Lower leg skin (tissue), 4 donors: ENCODE results near the gene PLCG2. TPM values are rescaled to one million over a fixed set of nuclear protein-coding genes. Genes with fewer than 3 reads are reported as not detected.
"Not testable (repeated sequence)": the region's sequence is repeated elsewhere in the genome, so short reads cannot be mapped to it uniquely, and the experiment has no call there.

ENCODE experiments used
- DNase-seq, 2 donors: peaks; one replicate each; pipeline ENCODE4 v3.0.0-alpha.2; 2019; ENCODE audit warnings: low spot score in 2 of 2
- H3K4me3 ChIP-seq: fragments of 200-600 bp; sonication (generic); 2 replicates; pipeline ENCODE4 v1.5.1; 2017; ENCODE audit warnings: mild to moderate bottlenecking, low read depth; ENCODE audit not compliant: poor library complexity, severe bottlenecking
- POLR2A ChIP-seq, 2 donors: fragments of 450-650 bp; IDR thresholded peaks; one replicate each; pipeline ENCODE4 v1.6.1; 2016 to 2017; ENCODE audit warnings: antibody characterized with exemption in 2 of 2, mild to moderate bottlenecking in 1 of 2, moderate library complexity in 1 of 2
- WGBS, 2 donors: methylation state at CpG; one replicate each; pipeline ENCODE4 v1.1.5; 2018; 5-methylcytosine and 5-hydroxymethylcytosine counted together
- intact Hi-C: fragments of 100-400 bp; cut with DNase I; formaldehyde crosslinking; loops from one replicate; pipeline ENCODE4 v1.15.0; 2023; ENCODE audit warnings: low total_unique reads
- total RNA-seq, 4 donors: library from RNA; depleted of rRNA; stranded (reverse); fragments of >200 nt; gene quantifications; one replicate each; pipeline ENCODE4 v1.1.0, GENCODE V29; 2016
- TF ChIP-seq, protein P1 (sequence below), 3 donors: fragments of 450-650 bp; IDR thresholded peaks; one replicate each; pipeline ENCODE4 v1.5.1; 2016; ENCODE audit warnings: antibody characterized with exemption in 3 of 3, mild to moderate bottlenecking in 3 of 3, moderate library complexity in 2 of 3

PLCG2 gene
- total RNA-seq, 4 donors from 2014 or later: 7.0 to 14.1 (median 10.2) TPM

DNA sequence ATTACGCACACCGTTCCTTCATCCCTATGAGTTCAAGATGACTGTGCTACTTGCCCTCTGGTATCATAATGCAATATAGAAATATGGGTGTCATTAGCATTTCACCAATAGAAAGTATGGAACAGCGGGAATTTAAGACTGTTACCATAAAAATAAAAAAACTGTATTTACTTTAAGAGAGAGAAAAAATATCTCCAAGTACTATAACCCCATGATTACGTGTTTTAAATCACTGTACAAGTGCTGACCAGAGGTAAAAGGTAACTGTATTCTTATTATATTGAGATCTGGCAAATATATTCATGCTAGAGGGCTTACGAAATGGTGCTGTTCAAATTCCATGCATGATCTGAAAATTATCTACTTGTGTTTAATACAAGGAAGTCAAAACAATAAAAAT lies 226.9 kb downstream of the PLCG2 start:
- WGBS, 2 donors: 88 to 92% methylated on average over 5 of the region's 5 CpGs
- no peak overlapping the region for H3K4me3 ChIP-seq
- TF ChIP-seq, protein P1, sequence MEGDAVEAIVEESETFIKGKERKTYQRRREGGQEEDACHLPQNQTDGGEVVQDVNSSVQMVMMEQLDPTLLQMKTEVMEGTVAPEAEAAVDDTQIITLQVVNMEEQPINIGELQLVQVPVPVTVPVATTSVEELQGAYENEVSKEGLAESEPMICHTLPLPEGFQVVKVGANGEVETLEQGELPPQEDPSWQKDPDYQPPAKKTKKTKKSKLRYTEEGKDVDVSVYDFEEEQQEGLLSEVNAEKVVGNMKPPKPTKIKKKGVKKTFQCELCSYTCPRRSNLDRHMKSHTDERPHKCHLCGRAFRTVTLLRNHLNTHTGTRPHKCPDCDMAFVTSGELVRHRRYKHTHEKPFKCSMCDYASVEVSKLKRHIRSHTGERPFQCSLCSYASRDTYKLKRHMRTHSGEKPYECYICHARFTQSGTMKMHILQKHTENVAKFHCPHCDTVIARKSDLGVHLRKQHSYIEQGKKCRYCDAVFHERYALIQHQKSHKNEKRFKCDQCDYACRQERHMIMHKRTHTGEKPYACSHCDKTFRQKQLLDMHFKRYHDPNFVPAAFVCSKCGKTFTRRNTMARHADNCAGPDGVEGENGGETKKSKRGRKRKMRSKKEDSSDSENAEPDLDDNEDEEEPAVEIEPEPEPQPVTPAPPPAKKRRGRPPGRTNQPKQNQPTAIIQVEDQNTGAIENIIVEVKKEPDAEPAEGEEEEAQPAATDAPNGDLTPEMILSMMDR (IDR thresholded peaks at IDR 0.05): no peak
- no peak for TF ChIP-seq POLR2A (IDR thresholded peaks at IDR 0.05)
- DNase-seq: no peak
- intact Hi-C loops: no loop called here

DNA sequence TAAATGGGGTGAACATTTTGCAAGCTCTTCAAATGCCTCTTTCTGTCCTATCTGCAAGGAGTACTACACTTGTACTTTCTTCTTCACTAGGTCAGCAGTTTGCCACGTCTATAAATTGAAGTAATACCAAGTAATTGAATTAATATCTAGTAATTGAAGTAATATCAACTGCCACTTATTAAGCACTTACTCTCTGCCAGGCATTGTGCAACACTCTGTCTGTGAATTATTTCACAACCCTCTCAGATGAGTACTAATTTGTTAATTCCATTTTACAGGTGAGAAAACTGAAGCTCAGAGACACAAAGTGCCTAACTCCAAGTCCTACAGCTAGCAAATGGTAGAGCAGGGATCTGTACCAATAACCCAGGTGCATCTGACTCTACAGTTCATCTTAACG lies 228.1 kb downstream of the PLCG2 start:
- intact Hi-C loops: no loop called here
- DNase-seq: no peak
- WGBS, 2 donors: 56 to 70% methylated on average over 2 of the region's 2 CpGs
- TF ChIP-seq POLR2A (IDR thresholded peaks at IDR 0.05): no peak
- TF ChIP-seq, protein P1 (IDR thresholded peaks at IDR 0.05): no peak
- H3K4me3 ChIP-seq: no peak overlapping the region

DNA sequence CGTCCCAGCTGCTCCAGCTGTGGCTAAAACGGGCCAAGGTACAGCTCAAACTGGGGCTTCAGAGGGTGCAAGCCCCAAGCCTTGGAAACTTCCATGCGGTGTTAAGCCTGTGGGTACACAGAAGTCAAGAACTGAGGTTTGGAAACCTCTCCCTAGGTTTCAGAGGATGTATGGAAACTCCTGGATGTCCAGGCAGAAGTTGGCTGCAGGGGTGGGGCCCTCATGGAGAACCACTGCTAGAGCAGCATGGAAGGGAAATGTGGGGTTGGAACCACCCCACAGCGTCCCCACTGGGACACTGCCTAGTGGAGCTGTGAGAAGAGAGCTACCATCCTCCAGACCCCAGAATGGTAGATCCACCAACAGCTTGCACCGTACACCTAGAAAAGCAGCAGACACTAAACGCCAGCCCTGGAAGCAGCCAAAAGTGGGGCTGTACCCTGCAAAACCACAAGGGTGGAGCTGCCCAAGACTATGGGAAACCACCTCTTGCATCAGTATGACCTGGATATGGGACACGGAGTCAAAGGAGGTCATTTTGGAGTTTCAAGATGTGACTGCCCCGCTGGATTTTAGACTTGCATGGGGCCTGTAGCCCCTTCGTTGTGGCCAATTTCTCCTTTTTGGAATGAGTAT lies 230.0 kb downstream of the PLCG2 start:
- no peak for TF ChIP-seq POLR2A (IDR thresholded peaks at IDR 0.05)
- TF ChIP-seq, protein P1 (IDR thresholded peaks at IDR 0.05): no peak
- no peak for DNase-seq
- WGBS, 2 donors: 91 to 94% methylated on average over 9 of the region's 9 CpGs
- no peak overlapping the region for H3K4me3 ChIP-seq
- intact Hi-C loops: no loop called here

DNA sequence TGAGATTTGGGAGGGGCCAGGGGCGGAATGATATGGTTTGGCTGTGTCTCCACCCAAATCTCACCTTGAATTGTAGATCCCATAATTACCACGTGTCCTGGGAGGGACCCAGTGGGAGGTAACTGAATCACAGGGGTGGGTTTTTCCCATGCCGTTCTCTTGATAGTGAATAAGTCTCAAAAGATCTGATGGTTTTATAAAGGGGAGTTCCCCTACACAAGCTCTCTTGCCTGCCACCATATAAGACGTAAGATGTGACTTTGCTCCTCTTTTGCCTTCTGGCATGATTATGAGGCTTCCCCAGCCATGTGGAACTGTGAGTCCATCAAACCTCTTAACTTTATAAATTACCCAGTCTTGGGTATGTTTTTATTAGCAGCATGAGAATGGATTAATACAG lies 230.7 kb downstream of the PLCG2 start:
- WGBS, 2 donors: 76% methylated on average over 4 of the region's 4 CpGs
- intact Hi-C loops, H3K4me3 ChIP-seq, DNase-seq: not testable (repeated sequence)

DNA sequence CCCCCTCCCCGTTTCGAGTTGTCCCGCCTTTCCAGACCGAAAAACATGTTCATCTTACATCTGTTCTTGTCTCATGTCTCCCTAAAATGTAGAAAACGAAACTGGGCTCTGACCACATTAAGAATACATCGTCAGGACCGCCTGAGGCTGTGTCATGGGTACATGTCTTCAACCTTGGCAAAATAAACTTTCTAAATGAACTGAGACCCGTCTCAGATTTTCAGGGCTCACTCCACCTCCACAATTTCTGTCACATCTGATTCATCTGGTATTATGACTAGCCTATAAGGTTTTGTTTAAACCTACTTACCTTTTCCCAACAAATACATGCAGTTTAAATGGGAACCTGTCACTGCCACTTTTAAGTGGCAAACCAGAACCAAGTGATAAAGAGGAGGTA lies 231.6 kb downstream of the PLCG2 start:
- 59 to 67% methylated on average over 8 of the region's 8 CpGs for WGBS, 2 donors
- intact Hi-C loops: no loop called here
- no peak for TF ChIP-seq POLR2A (IDR thresholded peaks at IDR 0.05)
- DNase-seq: no peak
- H3K4me3 ChIP-seq: peak overlapping the region; percentile 28

DNA sequence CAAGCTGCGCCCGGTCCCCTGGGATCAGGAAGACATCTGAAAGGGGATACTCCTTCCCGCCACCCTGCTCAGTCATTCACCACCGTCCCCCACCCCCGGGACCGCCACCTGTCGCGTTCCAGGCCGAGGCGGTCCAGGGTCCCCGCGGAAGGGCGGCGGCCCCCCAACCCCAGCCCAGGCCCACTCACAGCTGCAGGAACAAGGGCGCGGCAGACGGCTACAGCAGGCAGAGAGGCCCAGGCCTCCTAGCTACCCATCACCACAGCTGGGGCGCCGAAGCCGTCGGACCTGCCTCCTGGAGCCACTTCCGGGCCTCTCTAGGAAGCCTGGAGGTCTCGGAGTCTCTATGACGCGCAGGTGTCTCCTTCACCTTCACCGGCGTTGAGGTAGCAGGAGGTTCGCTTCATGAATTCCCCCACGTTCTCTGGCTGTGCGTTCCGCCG lies 232.1 kb downstream of the PLCG2 start, which contains the start of gene SDR42E1:
Gene SDR42E1 (minus strand): TSS at position 272 of the 443 bp plus-strand sequence. CDS start 10,612 bp downstream, outside the sequence.
- no peak for TF ChIP-seq POLR2A (IDR thresholded peaks at IDR 0.05)
- TF ChIP-seq, protein P1 (IDR thresholded peaks at IDR 0.05): no peak
- WGBS, 2 donors: 8 to 16% methylated on average over 17 to 30 of the region's 32 CpGs
- intact Hi-C loops: no loop called here
- DNase-seq: no peak
- H3K4me3 ChIP-seq: peak within 1 kb of the TSS; percentile 28

Other genes starting within 250 kb of the PLCG2 start
- 10 to 100 TPM; 17.8 to 34.4 (median 31.2) TPM for gene SDR42E1, start 232.2 kb downstream of the PLCG2 start, total RNA-seq